ENCODE results near the gene NT5DC3.
"Not testable (repeated sequence)": the region's sequence is repeated elsewhere in the genome, so short reads cannot be mapped to it uniquely, and the experiment has no call there.

Gene NT5DC3

DNA sequence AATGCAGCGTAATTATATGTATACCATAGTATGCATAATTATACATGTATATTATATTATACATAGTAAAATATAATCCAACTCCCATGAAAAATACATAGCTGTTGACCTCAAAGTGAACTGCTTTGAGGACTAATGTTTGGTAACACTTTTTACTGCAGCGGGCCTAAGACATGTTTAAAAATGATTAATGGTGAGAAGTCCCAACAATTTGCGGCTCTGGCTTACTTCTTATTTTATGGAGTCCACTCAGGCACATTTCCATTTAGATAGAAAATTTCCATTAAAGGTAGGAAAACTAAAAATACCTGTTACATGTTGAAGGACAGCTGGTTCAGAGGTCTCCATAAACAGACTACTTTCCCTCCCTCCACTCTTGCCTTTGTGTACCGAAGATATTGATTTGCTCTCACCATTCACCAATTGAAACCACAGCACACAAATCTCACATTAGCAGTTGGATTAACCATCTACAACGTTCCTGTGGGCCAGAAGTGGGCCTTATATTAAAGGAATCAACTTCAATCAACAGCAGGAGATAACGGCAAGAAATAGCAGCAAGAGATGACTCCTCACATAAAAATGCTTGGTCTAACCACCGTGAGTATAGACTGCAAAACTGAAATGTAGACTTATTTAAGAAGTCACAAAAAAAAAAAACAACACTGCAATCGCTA lies 14.1 kb upstream of the NT5DC3 start:
- peak; percentile 46 for DNase-seq

- DNase-seq, result no peak
Observed at GRCh38 chr12:103854372-103854973, 13.4 kb upstream of the NT5DC3 start.

- peak; percentile 94 for DNase-seq
Observed at GRCh38 chr12:103852498-103852997, 11.5 kb upstream of the NT5DC3 start.

- no peak for DNase-seq
Observed at GRCh38 chr12:103851127-103851526, 10.1 kb upstream of the NT5DC3 start.

GRCh38 chr12:103850429-103850828 lies 9.4 kb upstream of the NT5DC3 start:
- DNase-seq, result no peak

- DNase-seq, result no peak
Observed at GRCh38 chr12:103848917-103849491, 8.0 kb upstream of the NT5DC3 start.

DNA sequence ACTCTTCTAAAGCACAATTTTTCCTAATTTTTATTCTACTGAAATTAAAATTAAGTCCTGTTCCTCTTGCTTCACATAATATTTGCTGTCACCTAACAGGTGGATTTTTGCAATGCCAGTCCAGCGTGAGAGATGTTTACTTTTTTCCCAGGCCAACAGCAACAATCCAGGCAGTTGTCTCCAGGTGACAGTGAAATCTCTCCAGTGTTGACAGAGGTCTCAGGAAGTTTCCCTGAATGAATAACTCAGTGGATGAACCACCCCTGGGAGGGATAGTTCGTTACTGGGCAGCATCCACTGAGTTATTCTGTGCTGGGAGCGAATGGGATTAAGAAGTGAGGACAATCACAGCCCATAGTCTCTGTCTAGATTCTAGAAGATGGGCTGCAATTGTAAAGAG lies 7.1 kb upstream of the NT5DC3 start:
- no peak for DNase-seq

DNA sequence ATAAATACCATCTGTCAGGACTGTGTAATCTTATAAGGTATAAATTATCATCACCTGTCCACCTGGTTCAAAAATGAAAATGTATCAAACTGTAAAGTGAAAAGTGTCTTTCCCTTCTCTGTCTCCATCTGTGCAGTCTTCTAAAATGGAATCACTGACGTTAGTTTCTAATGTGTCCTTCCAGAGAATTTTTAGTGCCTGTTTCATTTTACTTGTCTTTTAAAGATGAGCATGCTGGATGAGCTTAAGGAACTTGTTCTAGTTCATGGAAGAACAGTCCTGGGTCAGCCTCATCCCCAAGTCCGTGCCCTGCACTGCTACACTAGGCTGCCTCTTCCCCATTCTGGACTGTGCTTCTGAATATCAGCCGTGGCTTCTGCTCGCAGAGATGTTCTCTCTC lies 5.4 kb upstream of the NT5DC3 start:
- no peak for DNase-seq

GRCh38 chr12:103844305-103844704 lies 3.3 kb upstream of the NT5DC3 start:
- no peak for DNase-seq

DNA sequence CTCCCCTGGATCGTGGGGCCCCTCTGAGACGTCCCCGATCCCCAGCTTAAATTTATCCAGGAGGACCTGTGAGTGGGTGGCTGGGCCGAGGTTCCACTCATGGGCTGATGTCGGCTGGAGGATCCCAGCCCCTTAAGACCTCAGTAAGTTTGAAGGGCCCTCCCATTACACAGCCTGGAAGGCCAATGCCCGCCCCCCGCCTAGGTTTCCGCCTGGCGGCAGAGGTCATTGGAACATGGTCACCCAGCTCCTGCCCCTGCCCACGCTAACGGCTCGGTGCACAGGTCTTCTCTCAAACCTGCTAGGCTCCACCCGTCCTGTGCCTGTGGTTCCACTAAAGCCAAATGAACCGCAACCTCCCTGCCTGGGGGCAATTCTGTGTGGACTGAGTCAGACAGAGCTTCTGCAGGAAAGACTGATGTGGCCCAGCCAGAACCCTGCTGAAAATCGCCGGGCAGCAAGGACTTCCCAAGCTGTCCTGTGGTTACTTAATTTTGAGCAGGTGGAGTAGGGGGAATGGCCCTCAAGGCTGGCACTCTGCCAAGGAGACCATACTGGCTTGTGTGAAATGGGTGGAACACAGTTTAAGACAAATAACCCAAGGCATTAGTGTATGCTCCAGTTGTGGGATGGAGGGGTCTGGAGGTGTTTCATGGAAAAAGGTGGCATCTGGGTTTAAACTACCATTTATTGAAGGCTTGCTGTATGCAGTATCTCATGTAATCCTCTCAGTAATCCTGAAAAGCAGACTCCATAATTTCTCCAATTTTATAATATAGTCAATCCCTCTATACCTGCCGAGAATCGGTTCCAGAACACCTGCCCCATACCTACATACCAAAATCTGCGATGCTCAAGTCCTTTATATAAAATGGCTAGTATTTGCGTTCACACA lies 903 bp upstream of the NT5DC3 start:
- no peak for DNase-seq

- DNase-seq, result no peak
Observed at GRCh38 chr12:103840462-103840875, 565 bp downstream of the NT5DC3 start.

GRCh38 chr12:103839609-103840461 lies 1.2 kb downstream of the NT5DC3 start:
- DNase-seq, result no peak

- no peak for DNase-seq
Observed at GRCh38 chr12:103839103-103839502, 1.9 kb downstream of the NT5DC3 start.

DNA sequence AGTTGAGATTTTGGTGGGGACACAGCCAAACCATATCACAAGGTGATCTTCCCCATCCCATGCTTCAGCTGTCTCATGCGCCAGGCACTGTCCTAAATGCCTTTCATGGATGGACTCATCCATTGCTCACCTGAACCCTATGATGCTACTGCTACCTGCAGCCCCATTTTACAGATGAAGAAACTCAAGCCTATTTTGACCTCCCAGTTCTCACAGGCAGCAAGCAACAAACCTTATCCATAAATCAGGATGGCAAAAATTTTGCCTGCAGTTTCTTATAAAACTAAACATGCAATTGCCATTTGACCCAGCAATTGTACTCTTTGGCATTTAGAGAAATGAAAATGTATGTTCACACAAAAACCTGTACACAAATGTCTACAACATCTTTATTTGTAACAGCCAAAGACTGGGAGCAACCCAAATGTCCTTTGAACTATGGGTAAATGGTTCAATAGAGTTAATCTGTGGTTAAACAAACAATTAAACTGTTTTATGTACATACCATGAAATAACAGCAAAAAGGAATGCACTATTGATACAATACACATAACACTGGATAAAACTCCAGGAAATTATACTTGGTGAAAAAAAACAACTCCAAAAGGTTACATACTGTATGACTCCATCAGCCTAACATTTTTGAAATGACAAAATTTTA lies 2.6 kb downstream of the NT5DC3 start:
- no peak for DNase-seq

GRCh38 chr12:103836345-103836744 lies 4.7 kb downstream of the NT5DC3 start:
- no peak for DNase-seq

GRCh38 chr12:103835747-103836335 lies 5.2 kb downstream of the NT5DC3 start:
- DNase-seq, result not testable (repeated sequence)

DNA sequence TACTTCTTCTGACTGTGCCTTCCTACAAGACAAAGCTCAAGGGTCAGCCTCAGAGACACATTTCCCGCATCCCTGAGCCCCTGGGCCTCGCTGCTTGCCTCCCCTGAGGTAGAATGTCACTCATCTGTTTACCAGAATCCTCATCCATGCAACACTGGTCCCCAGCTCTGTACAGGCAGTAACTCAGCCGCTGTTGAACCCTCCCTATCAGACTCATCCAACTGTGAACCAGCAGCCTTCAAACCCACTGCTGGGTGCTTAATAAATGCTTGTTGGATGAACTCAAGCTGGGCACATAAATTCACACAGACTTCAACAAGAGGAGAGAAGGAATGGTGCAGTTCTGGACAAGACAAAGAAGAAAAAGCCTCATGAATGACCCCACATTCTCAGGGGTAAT lies 6.1 kb downstream of the NT5DC3 start:
- DNase-seq, result no peak

- no peak for DNase-seq
Observed at GRCh38 chr12:103833891-103834290, 7.1 kb downstream of the NT5DC3 start.

- no peak for DNase-seq
Observed at GRCh38 chr12:103833095-103833775, 7.8 kb downstream of the NT5DC3 start.

Data from DMS153 (cell line).